Stomach (tissue), 9 donors: ENCODE data around the gene CRIP2. TPM values are rescaled to one million over a fixed set of nuclear protein-coding genes. Genes with fewer than 3 reads are reported as not detected.

ENCODE experiments used
- DNase-seq, 2 donors: peaks; one replicate each; pipeline versions ENCODE4 v3.0.0 to v3.0.0-alpha.2; 2013 to 2019
- H3K27ac ChIP-seq, 5 donors: fragments of 200-600 bp in 4 of 5; sonication (generic) in 4 of 5; one replicate each; pipeline ENCODE4 v1.5.1; 2013 to 2019; ENCODE audit warnings: mild to moderate bottlenecking in 1 of 5, moderate library complexity in 1 of 5
- H3K27me3 ChIP-seq, 3 donors: fragments of 200-600 bp; sonication (generic); one replicate each; pipeline ENCODE4 v1.5.1; 2017 to 2019; ENCODE audit warnings: mixed run types in 1 of 3
- H3K36me3 ChIP-seq, 4 donors: fragments of 200-600 bp; sonication (generic); 1 replicate in 3 of 4; 2 replicates in 1 of 4; pipeline ENCODE4 v1.5.1; 2016 to 2019
- H3K4me1 ChIP-seq, 4 donors: fragments of 200-600 bp; sonication (generic); one replicate each; pipeline ENCODE4 v1.5.1; 2016 to 2019
- H3K4me3 ChIP-seq, 4 donors: fragments of 200-600 bp; sonication (generic) in 3 of 4; one replicate each; pipeline ENCODE4 v1.5.1; 2016 to 2019; ENCODE audit warnings: mild to moderate bottlenecking in 1 of 4
- H3K9me3 ChIP-seq, 4 donors: fragments of 200-600 bp; sonication (generic); one replicate each; pipeline ENCODE4 v1.5.1; 2016 to 2019
- EP300 ChIP-seq: sonication (generic); formaldehyde crosslinking; IDR thresholded peaks from one replicate; pipeline ENCODE4 v1.6.1; 2017; ENCODE audit warnings: antibody characterized with exemption
- POLR2A ChIP-seq, 4 donors: fragments of 450-650 bp; IDR thresholded peaks; one replicate each; pipeline ENCODE4 v1.6.1; 2016; ENCODE audit warnings: antibody characterized with exemption in 4 of 4, control low read depth in 2 of 4, mild to moderate bottlenecking in 1 of 4, moderate library complexity in 1 of 4
- POLR2AphosphoS5 ChIP-seq, 3 donors: sonication (generic); formaldehyde crosslinking; IDR thresholded peaks; one replicate each; pipeline ENCODE4 v1.6.1; 2016; ENCODE audit warnings: antibody characterized with exemption in 3 of 3
- WGBS, 5 donors: extraction: QIAGEN DNeasy Blood & Tissue Kit in 3 of 5; methylation state at CpG; one replicate each; pipeline versions ENCODE4 v1.1.5 to v1.1.7; 2013 to 2018; 5-methylcytosine and 5-hydroxymethylcytosine counted together
- intact Hi-C: fragments of 100-400 bp; cut with DNase I; formaldehyde crosslinking; loops from one replicate; pipeline ENCODE4 v1.15.1; 2023; ENCODE audit warnings: low total_unique reads
- polyA plus RNA-seq, 3 donors: library from polyadenylated mRNA; stranded (reverse); fragments of 200-250 nt; gene quantifications; one replicate each; pipeline ENCODE4 v1.2.3, GENCODE V29; 2013
- total RNA-seq, 5 donors: library from RNA; depleted of rRNA; stranded (reverse); fragments of >200 nt; gene quantifications; one replicate each; pipeline versions ENCODE4 v1.1.0 to v1.2.3, GENCODE V29; 2014 to 2016
- TF ChIP-seq, protein P1 (sequence below), 7 experiments: fragments of 450-650 bp in 4 of 7; fragments of 200-600 bp in 3 of 7; sonication (generic) in 3 of 7; IDR thresholded peaks; one replicate each; pipeline ENCODE4 v1.5.1; 2016 to 2019; ENCODE audit warnings: antibody characterized with exemption in 7 of 7, control low read depth in 2 of 7, mild to moderate bottlenecking in 1 of 7
- donor health status: healthy with polysubstance abuse.
- donor health status: Bipolar disorder and iron deficiency.
- donor health status: healthy.

CRIP2 gene
- total and polyA plus RNA-seq, 8 donors, result 36.0 to 135 (median 74.5) TPM

DNA sequence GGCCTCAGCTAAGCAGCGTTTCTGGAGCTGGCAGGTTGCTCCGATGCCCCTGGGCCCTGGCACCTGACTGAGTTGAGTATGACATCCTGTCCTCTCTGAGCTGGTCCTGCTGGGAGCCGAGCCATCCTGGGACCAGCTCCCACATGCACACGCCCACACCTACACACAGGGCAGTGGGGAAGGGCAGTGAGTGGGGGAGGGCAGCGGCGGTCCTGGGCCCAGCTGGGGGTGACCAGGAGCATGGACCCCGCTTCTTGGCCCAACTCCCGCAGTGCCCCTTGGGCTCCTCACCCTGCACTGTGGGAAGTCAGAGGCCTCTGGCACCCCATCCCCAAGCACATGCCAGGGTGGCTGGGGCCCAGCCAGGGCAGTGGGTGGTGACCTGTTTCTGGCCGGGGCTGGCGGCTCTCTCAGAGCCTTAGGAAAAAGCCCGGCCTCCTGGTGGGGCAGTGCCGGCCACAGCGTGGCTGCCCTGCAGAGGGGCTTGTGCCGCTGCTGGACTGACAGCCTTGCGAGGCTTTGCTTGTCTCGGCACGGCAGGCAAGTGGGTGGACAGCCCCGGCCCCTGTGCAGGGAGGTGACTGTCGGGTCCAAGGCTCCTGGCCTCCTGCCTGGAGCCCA, 5.9 kb upstream of the CRIP2 start:
- WGBS, 5 donors, result 35 to 63% (median 47%) methylated on average over 8 to 19 of the region's 19 CpGs
- peak overlapping the region; percentile 43 to 90 (median 61) for H3K27ac ChIP-seq
- H3K27me3 ChIP-seq, result peaks cover 0 to 9% (median 0%) of the 10 kb centered on the region in 3 donors
- TF ChIP-seq, protein P1, sequence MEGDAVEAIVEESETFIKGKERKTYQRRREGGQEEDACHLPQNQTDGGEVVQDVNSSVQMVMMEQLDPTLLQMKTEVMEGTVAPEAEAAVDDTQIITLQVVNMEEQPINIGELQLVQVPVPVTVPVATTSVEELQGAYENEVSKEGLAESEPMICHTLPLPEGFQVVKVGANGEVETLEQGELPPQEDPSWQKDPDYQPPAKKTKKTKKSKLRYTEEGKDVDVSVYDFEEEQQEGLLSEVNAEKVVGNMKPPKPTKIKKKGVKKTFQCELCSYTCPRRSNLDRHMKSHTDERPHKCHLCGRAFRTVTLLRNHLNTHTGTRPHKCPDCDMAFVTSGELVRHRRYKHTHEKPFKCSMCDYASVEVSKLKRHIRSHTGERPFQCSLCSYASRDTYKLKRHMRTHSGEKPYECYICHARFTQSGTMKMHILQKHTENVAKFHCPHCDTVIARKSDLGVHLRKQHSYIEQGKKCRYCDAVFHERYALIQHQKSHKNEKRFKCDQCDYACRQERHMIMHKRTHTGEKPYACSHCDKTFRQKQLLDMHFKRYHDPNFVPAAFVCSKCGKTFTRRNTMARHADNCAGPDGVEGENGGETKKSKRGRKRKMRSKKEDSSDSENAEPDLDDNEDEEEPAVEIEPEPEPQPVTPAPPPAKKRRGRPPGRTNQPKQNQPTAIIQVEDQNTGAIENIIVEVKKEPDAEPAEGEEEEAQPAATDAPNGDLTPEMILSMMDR (IDR thresholded peaks at IDR 0.05), result no peak
- TF ChIP-seq POLR2A (IDR thresholded peaks at IDR 0.05) (no peak), EP300 (no peak), POLR2AphosphoS5 (IDR thresholded peaks at IDR 0.05) (no peak)
- H3K9me3 ChIP-seq, result no peaks in the 10 kb centered on the region
- H3K36me3 ChIP-seq, result peaks cover 24 to 73% (median 64%) of the 10 kb centered on the region in 4 donors
- intact Hi-C loops, result no loop called here
- no peak overlapping the region for H3K4me3 ChIP-seq
- H3K4me1 ChIP-seq, result peaks cover 36 to 73% (median 63%) of the 10 kb centered on the region in 4 donors
- DNase-seq, result peak; percentile 38 to 70

DNA sequence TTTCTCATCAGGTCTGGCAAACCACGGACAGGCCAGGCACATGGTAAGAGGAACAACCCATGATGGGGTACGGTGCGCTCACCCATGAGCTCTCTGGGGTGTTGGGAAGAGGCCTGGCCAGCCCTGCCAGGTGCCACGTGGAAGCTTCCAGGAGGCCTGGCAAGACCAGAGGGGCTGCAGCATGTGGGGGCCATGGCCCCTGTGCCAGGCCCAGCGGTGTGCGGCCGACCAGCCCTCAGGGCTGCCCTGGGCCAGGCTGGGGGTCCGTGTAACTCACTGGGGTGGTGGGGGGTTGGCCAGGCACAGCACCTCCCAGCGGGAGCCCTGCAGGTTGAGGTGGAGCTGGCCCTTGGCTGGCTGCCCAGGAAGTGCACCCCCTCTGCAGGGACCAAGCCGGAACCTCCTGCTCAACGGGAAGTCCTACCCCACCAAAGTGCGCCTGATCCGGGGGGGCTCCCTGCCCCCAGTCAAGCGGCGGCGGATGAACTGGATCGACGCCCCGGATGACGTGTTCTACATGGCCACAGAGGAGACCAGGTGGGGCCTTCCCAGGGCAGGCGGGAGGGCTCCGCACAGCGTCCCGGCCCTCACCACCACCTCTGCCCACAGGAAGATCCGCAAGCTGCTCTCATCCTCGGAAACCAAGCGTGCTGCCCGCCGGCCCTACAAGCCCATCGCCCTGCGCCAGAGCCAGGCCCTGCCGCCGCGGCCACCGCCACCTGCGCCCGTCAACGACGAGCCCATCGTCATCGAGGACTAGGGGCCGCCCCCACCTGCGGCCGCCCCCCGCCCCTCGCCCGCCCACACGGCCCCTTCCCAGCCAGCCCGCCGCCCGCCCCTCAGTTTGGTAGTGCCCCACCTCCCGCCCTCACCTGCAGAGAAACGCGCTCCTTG, 4.9 kb upstream of the CRIP2 start:
- peaks cover 41 to 79% (median 69%) of the 10 kb centered on the region in 4 donors for H3K4me1 ChIP-seq
- H3K4me3 ChIP-seq, result no peak overlapping the region
- DNase-seq, result peak; percentile 57 to 94
- TF ChIP-seq, protein P1 (IDR thresholded peaks at IDR 0.05), result no peak
- TF ChIP-seq POLR2AphosphoS5 (IDR thresholded peaks at IDR 0.05), result peak in 1 of 3 donors; percentile 7
- intact Hi-C loops, result no loop called here
- no peaks in the 10 kb centered on the region for H3K9me3 ChIP-seq
- whole genome bisulfite sequencing, 5 donors, result 60 to 88% (median 64%) methylated on average over 20 to 54 of the region's 54 CpGs
- peak overlapping the region; percentile 32 to 90 (median 61) for H3K27ac ChIP-seq
- peaks cover 0 to 16% (median 0%) of the 10 kb centered on the region in 3 donors for H3K27me3 ChIP-seq
- peaks cover 15 to 63% (median 54%) of the 10 kb centered on the region in 4 donors for H3K36me3 ChIP-seq

DNA sequence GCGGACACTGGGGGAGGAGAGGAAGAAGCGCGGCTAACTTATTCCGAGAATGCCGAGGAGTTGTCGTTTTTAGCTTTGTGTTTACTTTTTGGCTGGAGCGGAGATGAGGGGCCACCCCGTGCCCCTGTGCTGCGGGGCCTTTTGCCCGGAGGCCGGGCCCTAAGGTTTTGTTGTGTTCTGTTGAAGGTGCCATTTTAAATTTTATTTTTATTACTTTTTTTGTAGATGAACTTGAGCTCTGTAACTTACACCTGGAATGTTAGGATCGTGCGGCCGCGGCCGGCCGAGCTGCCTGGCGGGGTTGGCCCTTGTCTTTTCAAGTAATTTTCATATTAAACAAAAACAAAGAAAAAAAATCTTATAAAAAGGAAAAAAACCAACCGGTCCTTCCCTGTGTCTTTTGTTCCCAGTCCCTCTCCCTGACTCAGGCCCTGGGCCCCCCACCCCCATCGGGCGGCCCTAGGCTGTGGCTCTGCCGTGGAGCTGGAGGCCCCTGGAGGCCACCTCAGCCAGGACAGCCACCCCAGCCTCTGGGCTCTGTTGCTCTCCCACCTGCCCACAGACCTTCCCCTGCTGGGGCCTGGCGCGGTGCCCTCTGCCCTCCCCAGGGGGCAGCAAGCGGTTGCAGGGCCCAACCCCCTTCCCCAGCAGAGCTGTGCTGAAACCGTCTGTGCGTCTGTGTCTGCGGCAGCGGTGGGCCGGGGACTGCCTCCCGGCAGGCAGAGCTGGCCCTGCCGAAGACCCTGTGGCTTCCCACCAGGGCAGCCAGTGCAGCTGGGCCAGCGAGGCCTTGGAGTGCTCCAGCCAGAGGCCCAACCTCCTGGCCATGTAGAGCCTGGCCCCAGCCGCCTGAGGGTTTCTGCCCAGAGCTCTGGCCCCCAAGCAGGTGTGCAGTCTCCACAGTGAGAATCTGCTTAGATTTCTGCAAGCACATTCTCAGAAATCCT, 4.0 kb upstream of the CRIP2 start:
- Histone ChIP-seq H3K36me3 (peaks cover 10 to 54% (median 45%) of the 10 kb centered on the region in 4 donors), H3K4me3 (no peak overlapping the region), H3K27me3 (peaks cover 0 to 25% (median 0%) of the 10 kb centered on the region in 3 donors), H3K27ac (peak overlapping the region in 2 of 5 donors; percentile 84 to 90), H3K4me1 (peaks cover 47 to 88% (median 78%) of the 10 kb centered on the region in 4 donors), H3K9me3 (no peaks in the 10 kb centered on the region)
- intact Hi-C loops, result no loop called here
- DNase-seq, result peak in 1 of 2 donors; percentile 45
- WGBS, 5 donors, result 79 to 92% (median 86%) methylated on average over 25 to 34 of the region's 34 CpGs
- TF ChIP-seq POLR2A (IDR thresholded peaks at IDR 0.05), result no peak
- TF ChIP-seq EP300, result no peak
- TF ChIP-seq, protein P1 (IDR thresholded peaks at IDR 0.05), result no peak
- no peak for TF ChIP-seq POLR2AphosphoS5 (IDR thresholded peaks at IDR 0.05)
